Tibial nerve (tissue), 4 donors: Measurements from ENCODE around the gene ADPRH. TPM values are rescaled to one million over a fixed set of nuclear protein-coding genes. Genes with fewer than 3 reads are reported as not detected.

Source experiments
- DNase-seq, 2 donors: peaks; one replicate each; pipeline ENCODE4 v3.0.0-alpha.2; 2019; ENCODE audit warnings: low spot score in 2 of 2
- H3K27ac ChIP-seq, 4 donors: fragments of 200-600 bp; sonication (generic) in 3 of 4; one replicate each; pipeline ENCODE4 v1.5.1; 2017 to 2019; ENCODE audit warnings: mild to moderate bottlenecking in 1 of 4
- H3K27me3 ChIP-seq, 2 donors: fragments of 200-600 bp; sonication (generic) in 1 of 2; one replicate each; pipeline versions ENCODE4 v1.5.1 to v1.6.0; 2017 to 2019
- H3K36me3 ChIP-seq, 3 donors: fragments of 200-600 bp; sonication (generic); one replicate each; pipeline ENCODE4 v1.5.1; 2018 to 2019
- H3K4me1 ChIP-seq, 4 donors: fragments of 200-600 bp; sonication (generic) in 3 of 4; one replicate each; pipeline ENCODE4 v1.5.1; 2017 to 2019
- H3K4me3 ChIP-seq, 4 donors: fragments of 200-600 bp; sonication (generic) in 3 of 4; one replicate each; pipeline ENCODE4 v1.5.1; 2017 to 2019; ENCODE audit warnings: mild to moderate bottlenecking in 1 of 4, moderate library complexity in 1 of 4
- H3K9me3 ChIP-seq, 4 donors: fragments of 200-600 bp; sonication (generic) in 3 of 4; one replicate each; pipeline ENCODE4 v1.5.1; 2017 to 2019
- EP300 ChIP-seq, 2 donors: sonication (generic); formaldehyde crosslinking; IDR thresholded peaks; one replicate each; pipeline ENCODE4 v1.6.1; 2017; ENCODE audit warnings: antibody characterized with exemption in 2 of 2, mild to moderate bottlenecking in 1 of 2
- POLR2A ChIP-seq, 2 donors: fragments of 450-650 bp; IDR thresholded peaks; one replicate each; pipeline ENCODE4 v1.6.1; 2017; ENCODE audit warnings: antibody characterized with exemption in 2 of 2, mild to moderate bottlenecking in 2 of 2, moderate library complexity in 2 of 2
- WGBS, 2 donors: methylation state at CpG; one replicate each; pipeline ENCODE4 v1.1.5; 2018; 5-methylcytosine and 5-hydroxymethylcytosine counted together
- total RNA-seq, 4 donors: library from RNA; depleted of rRNA; stranded (reverse); fragments of >200 nt; gene quantifications; one replicate each; pipeline ENCODE4 v1.1.0, GENCODE V29; 2016
- TF ChIP-seq, protein P1 (sequence below), 5 experiments: fragments of 200-600 bp in 3 of 5; fragments of 450-650 bp in 2 of 5; sonication (generic) in 3 of 5; IDR thresholded peaks; one replicate each; pipeline ENCODE4 v1.5.1; 2016 to 2019; ENCODE audit warnings: antibody characterized with exemption in 5 of 5, mild to moderate bottlenecking in 3 of 5, moderate library complexity in 2 of 5

Gene ADPRH
- total RNA-seq, 4 donors from 2014 or later = 7.6 to 12.0 (median 9.1) TPM

GRCh38 chr3:119609301-119609700 is 30.0 kb downstream of the ADPRH start:
- TF ChIP-seq, protein P1, sequence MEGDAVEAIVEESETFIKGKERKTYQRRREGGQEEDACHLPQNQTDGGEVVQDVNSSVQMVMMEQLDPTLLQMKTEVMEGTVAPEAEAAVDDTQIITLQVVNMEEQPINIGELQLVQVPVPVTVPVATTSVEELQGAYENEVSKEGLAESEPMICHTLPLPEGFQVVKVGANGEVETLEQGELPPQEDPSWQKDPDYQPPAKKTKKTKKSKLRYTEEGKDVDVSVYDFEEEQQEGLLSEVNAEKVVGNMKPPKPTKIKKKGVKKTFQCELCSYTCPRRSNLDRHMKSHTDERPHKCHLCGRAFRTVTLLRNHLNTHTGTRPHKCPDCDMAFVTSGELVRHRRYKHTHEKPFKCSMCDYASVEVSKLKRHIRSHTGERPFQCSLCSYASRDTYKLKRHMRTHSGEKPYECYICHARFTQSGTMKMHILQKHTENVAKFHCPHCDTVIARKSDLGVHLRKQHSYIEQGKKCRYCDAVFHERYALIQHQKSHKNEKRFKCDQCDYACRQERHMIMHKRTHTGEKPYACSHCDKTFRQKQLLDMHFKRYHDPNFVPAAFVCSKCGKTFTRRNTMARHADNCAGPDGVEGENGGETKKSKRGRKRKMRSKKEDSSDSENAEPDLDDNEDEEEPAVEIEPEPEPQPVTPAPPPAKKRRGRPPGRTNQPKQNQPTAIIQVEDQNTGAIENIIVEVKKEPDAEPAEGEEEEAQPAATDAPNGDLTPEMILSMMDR (IDR thresholded peaks at IDR 0.05) = no peak
- TF ChIP-seq POLR2A (IDR thresholded peaks at IDR 0.05) = no peak
- TF ChIP-seq EP300 (IDR thresholded peaks at IDR 0.05) = no peak
- Histone ChIP-seq H3K4me3 (no peak overlapping the region), H3K9me3 (peaks cover 0 to 4% (median 0%) of the 10 kb centered on the region in 4 donors), H3K4me1 (no peaks in the 10 kb centered on the region), H3K27ac (no peak overlapping the region), H3K36me3 (no peaks in the 10 kb centered on the region), H3K27me3 (no peaks in the 10 kb centered on the region)
- 66 to 70% methylated on average over 6 of the region's 6 CpGs for WGBS, 2 donors
- no peak for DNase-seq

GRCh38 chr3:119611664-119612063 is 32.4 kb downstream of the ADPRH start:
- Histone ChIP-seq H3K36me3 (no peaks in the 10 kb centered on the region), H3K9me3 (peaks cover 0 to 4% (median 0%) of the 10 kb centered on the region in 4 donors), H3K4me3 (no peak overlapping the region), H3K27ac (no peak overlapping the region), H3K27me3 (no peaks in the 10 kb centered on the region), H3K4me1 (no peaks in the 10 kb centered on the region)
- 95 to 97% methylated on average over 1 of the region's 1 CpG for WGBS, 2 donors
- TF ChIP-seq EP300 (IDR thresholded peaks at IDR 0.05) (no peak), POLR2A (IDR thresholded peaks at IDR 0.05) (no peak)
- TF ChIP-seq, protein P1 (IDR thresholded peaks at IDR 0.05) = no peak
- no peak for DNase-seq

DNA sequence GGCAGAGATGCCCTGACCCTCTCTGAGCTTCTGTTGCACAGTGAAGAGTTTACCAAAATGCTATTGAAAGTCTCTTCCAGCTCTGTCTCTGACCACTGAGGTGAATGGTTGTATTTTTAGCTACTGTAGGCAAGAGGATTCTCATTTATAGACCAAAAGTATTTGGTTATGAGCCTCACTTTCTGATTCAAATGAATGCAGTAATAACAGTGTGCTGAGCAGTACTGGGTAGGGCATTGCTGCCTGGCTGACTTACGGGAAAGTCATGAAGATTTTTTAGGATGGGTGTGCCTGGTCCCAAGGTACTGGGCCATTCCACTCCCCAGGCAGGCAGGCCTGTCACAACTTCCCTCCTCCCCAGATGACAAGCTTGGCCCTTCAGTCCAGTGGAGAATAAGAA is 33.9 kb downstream of the ADPRH start:
- Histone ChIP-seq H3K27me3 (no peaks in the 10 kb centered on the region), H3K27ac (no peak overlapping the region), H3K9me3 (peaks cover 0 to 4% (median 0%) of the 10 kb centered on the region in 4 donors), H3K36me3 (no peaks in the 10 kb centered on the region), H3K4me1 (no peaks in the 10 kb centered on the region), H3K4me3 (no peak overlapping the region)
- DNase-seq = no peak
- TF ChIP-seq EP300 (IDR thresholded peaks at IDR 0.05) (no peak), POLR2A (IDR thresholded peaks at IDR 0.05) (no peak)
- TF ChIP-seq, protein P1 (IDR thresholded peaks at IDR 0.05) = no peak
- WGBS, 2 donors = 83 to 100% methylated on average over 1 of the region's 1 CpG

DNA sequence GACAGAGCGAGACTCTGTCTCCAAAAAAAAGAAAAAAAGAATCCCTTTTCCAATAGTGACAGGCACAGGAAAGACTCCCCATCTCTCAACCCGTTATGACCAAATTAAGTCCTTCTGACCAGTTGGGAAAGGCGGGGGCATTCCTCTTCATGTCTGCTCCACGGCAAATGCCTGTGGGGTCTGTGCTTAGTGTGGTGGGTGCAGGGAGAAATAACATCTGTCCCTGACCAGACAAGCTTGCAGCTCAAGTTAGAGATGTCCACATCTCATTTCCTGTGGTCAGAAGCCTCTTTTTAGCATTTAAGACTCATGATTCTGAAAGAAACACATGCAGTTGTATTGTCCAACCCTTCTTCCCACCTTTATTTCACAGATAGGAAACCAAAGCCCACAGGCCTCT is 34.6 kb downstream of the ADPRH start:
- Histone ChIP-seq H3K4me3 (no peak overlapping the region), H3K27ac (no peak overlapping the region), H3K27me3 (no peaks in the 10 kb centered on the region), H3K9me3 (peaks cover 0 to 4% (median 0%) of the 10 kb centered on the region in 4 donors), H3K4me1 (no peaks in the 10 kb centered on the region), H3K36me3 (no peaks in the 10 kb centered on the region)
- DNase-seq = no peak
- 88 to 94% methylated on average over 4 of the region's 4 CpGs for WGBS, 2 donors
- TF ChIP-seq, protein P1 (IDR thresholded peaks at IDR 0.05) = no peak
- no peak for TF ChIP-seq EP300 (IDR thresholded peaks at IDR 0.05)
- no peak for TF ChIP-seq POLR2A (IDR thresholded peaks at IDR 0.05)

DNA sequence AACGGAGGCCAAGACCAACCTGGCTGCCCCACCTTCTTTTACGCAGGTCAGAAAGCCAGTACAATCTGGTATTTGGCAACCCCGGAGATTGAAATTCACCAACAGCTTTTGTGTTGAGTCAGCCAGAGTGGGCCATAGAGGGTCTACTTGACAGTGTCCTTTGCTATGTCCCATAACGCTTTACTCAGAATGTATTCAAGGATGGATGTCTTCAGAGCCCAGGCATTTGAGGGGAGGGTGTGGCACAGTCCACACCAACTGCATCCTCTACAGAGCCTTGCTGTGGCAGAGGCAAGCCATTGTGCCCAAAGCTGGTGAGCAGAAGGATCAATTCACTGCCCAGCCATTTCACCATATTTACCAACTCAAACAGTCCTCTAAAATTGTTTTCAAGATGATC is 36.8 kb downstream of the ADPRH start:
- DNase-seq = no peak
- TF ChIP-seq, protein P1 (IDR thresholded peaks at IDR 0.05) = no peak
- TF ChIP-seq EP300 (IDR thresholded peaks at IDR 0.05) (no peak), POLR2A (IDR thresholded peaks at IDR 0.05) (no peak)
- H3K4me1 ChIP-seq = no peaks in the 10 kb centered on the region
- H3K4me3 ChIP-seq = no peak overlapping the region
- H3K27ac ChIP-seq = no peak overlapping the region
- H3K27me3 ChIP-seq = no peaks in the 10 kb centered on the region
- peaks cover 0 to 2% (median 0%) of the 10 kb centered on the region in 4 donors for H3K9me3 ChIP-seq
- no peaks in the 10 kb centered on the region for H3K36me3 ChIP-seq
- WGBS, 2 donors = 84 to 100% methylated on average over 4 of the region's 4 CpGs
